CD4-positive, alpha-beta T cell treated with Interleukin-17A for 4 hours (primary cell): ENCODE results near the gene IL2RG.

Experiments used
- DNase-seq: peaks from one replicate; pipeline ENCODE4 v3.0.0-alpha.2; 2020; ENCODE audit warnings: mixed read lengths

The IL2RG gene

GRCh38 chrX:71111141-71111843, at the start of gene IL2RG:
Gene IL2RG, minus strand, starts transcription at chrX:71111577. Its CDS starts 38 bp downstream, at chrX:71111539.
- peak; percentile 81 for DNase-seq

GRCh38 chrX:71160475-71160874, 49.1 kb upstream of the IL2RG start:
- no peak for DNase-seq

- no peak for DNase-seq
Observed at GRCh38 chrX:71159335-71159734, 48.0 kb upstream of the IL2RG start.

GRCh38 chrX:71158603-71159002, 47.2 kb upstream of the IL2RG start:
- no peak for DNase-seq

GRCh38 chrX:71154641-71155040, 43.3 kb upstream of the IL2RG start:
- no peak for DNase-seq

- DNase-seq, result no peak
Observed at GRCh38 chrX:71154196-71154595, 42.8 kb upstream of the IL2RG start.

- DNase-seq, result no peak
Observed at GRCh38 chrX:71151366-71151765, 40.0 kb upstream of the IL2RG start.

- DNase-seq, result no peak
Observed at GRCh38 chrX:71148278-71148663, 36.9 kb upstream of the IL2RG start.

GRCh38 chrX:71147496-71148277, 36.3 kb upstream of the IL2RG start:
- no peak for DNase-seq

GRCh38 chrX:71144651-71145050, 33.3 kb upstream of the IL2RG start, which contains the start of gene NLGN3:
Gene NLGN3, plus strand, starts transcription at chrX:71144841. Its CDS starts 2,909 bp downstream, at chrX:71147750.
- DNase-seq, result no peak

- DNase-seq, result no peak
Observed at GRCh38 chrX:71143508-71143907, 32.1 kb upstream of the IL2RG start.

GRCh38 chrX:71140440-71140839, 29.1 kb upstream of the IL2RG start:
- DNase-seq, result no peak

GRCh38 chrX:71131510-71131909, 20.1 kb upstream of the IL2RG start:
- no peak for DNase-seq

- DNase-seq, result peak; percentile 86
Observed at GRCh38 chrX:71128915-71129765, 17.8 kb upstream of the IL2RG start.

GRCh38 chrX:71128166-71128833, 16.9 kb upstream of the IL2RG start:
- no peak for DNase-seq

- no peak for DNase-seq
Observed at GRCh38 chrX:71118985-71119535, 7.7 kb upstream of the IL2RG start.

GRCh38 chrX:71118032-71118984, 6.9 kb upstream of the IL2RG start, which contains the start of gene MED12:
Gene MED12, plus strand, starts transcription at chrX:71118596. Its CDS starts 159 bp downstream, at chrX:71118755.
- DNase-seq, result peak; percentile 88

- DNase-seq, result no peak
Observed at GRCh38 chrX:71117358-71117757, 6.0 kb upstream of the IL2RG start.

- peak; percentile 44 for DNase-seq
Observed at GRCh38 chrX:71111921-71112431, 599 bp upstream of the IL2RG start.

- DNase-seq, result no peak
Observed at GRCh38 chrX:71109051-71109450, 2.3 kb downstream of the IL2RG start.
